H1 (cell line): ENCODE data around the gene FGR. TPM values are rescaled to one million over a fixed set of nuclear protein-coding genes. Genes with fewer than 3 reads are reported as not detected.
"Not testable (repeated sequence)": the region's sequence is repeated elsewhere in the genome, so short reads cannot be mapped to it uniquely, and the experiment has no call there.

ENCODE experiments used
- CTCF ChIA-PET: fragments of 300-600 bp; sonication (Branson Sonifier 250); formaldehyde crosslinking; loops from one replicate; lab custom pipeline; 2021; ENCODE audit not compliant: partially characterized antibody; lab: Charles Lee
- POLR2A ChIA-PET: fragments of 300-600 bp; sonication (Branson Sonifier 250); formaldehyde crosslinking; loops from one replicate; lab custom pipeline; 2021; ENCODE audit warnings: inconsistent platforms; ENCODE audit not compliant: partially characterized antibody; lab: Charles Lee
- DNase-seq, 2 experiments: peaks; one replicate each; pipeline versions ENCODE4 v3.0.0 to v3.0.0-alpha.2; 2010 to 2022; ENCODE audit warnings: low spot score in 2 of 2, low read depth in 1 of 2, mixed read lengths in 1 of 2
- FAIRE-seq: peaks from 2 replicates; lab custom pipeline; 2011; peaks lifted over from hg19 to GRCh38; lab: Jason Lieb, UNC
- H2AFZ ChIP-seq: 2 replicates; pipeline ENCODE4 v1.8.1; 2012; ENCODE audit warnings: low read length, inconsistent platforms
- H2AK5ac ChIP-seq: 2 replicates; pipeline ENCODE4 v1.6.1; 2013; ENCODE audit warnings: low read depth, low read length
- H2BK120ac ChIP-seq: replicated peaks from 2 replicates; pipeline ENCODE3; 2013; ENCODE audit warnings: low read depth, low read length, inconsistent platforms
- H2BK12ac ChIP-seq: 2 replicates; pipeline ENCODE4 v1.6.1; 2013; ENCODE audit warnings: low read depth, low read length
- H2BK15ac ChIP-seq: 2 replicates; pipeline ENCODE4 v1.6.1; 2013; ENCODE audit warnings: low read length
- H2BK20ac ChIP-seq: 2 replicates; pipeline ENCODE4 v1.6.1; 2013; ENCODE audit warnings: low read length
- H2BK5ac ChIP-seq: 2 replicates; pipeline ENCODE4 v1.6.1; 2013; ENCODE audit warnings: low read depth, low read length
- H3K14ac ChIP-seq: 2 replicates; pipeline ENCODE4 v1.6.1; 2013; ENCODE audit warnings: inconsistent platforms; ENCODE audit not compliant: insufficient read length
- H3K18ac ChIP-seq: 2 replicates; pipeline ENCODE4 v1.6.1; 2013; ENCODE audit warnings: low read length; ENCODE audit errors: extremely low read depth
- H3K23ac ChIP-seq: 2 replicates; pipeline ENCODE4 v1.6.1; 2013; ENCODE audit warnings: inconsistent platforms; ENCODE audit not compliant: insufficient read length
- H3K23me2 ChIP-seq: 2 replicates; pipeline ENCODE4 v1.6.1; 2013; ENCODE audit warnings: low read depth, low read length
- H3K27ac ChIP-seq: 2 replicates; pipeline ENCODE4 v1.6.1; 2011; ENCODE audit warnings: low read depth, low read length, inconsistent platforms
- H3K27me3 ChIP-seq, 4 experiments: replicated peaks in 1 of 4; 1 replicate in 1 of 4; 2 replicates in 3 of 4; pipeline versions ENCODE4 v1.6.1 to v1.8.1; 2011 to 2013; ENCODE audit warnings: low read length in 3 of 4, mild to moderate bottlenecking in 3 of 4, inconsistent platforms in 2 of 4, mixed read lengths in 2 of 4, moderate library complexity in 1 of 4; ENCODE audit not compliant: control insufficient read depth in 3 of 4, insufficient read depth in 3 of 4; ENCODE audit errors: extremely low read depth in 1 of 4
- H3K36me3 ChIP-seq, 4 experiments: 2 replicates each; pipeline versions ENCODE4 v1.6.1 to v1.8.1; 2011 to 2013; ENCODE audit warnings: mild to moderate bottlenecking in 4 of 4, low read length in 3 of 4, moderate library complexity in 2 of 4, control low read depth in 1 of 4, inconsistent platforms in 1 of 4; ENCODE audit not compliant: insufficient read depth in 4 of 4, control insufficient read depth in 2 of 4
- H3K4ac ChIP-seq: replicated peaks from 2 replicates; pipeline ENCODE3; 2013; ENCODE audit warnings: low read length, low read depth, mixed read lengths, inconsistent platforms; ENCODE audit not compliant: insufficient read length
- H3K4me1 ChIP-seq, 4 experiments: replicated peaks in 1 of 4; 1 replicate in 1 of 4; 2 replicates in 3 of 4; pipeline versions ENCODE4 v1.6.1 to v1.8.1; 2011 to 2013; ENCODE audit warnings: low read length in 3 of 4, inconsistent platforms in 2 of 4, mixed read lengths in 1 of 4; ENCODE audit not compliant: insufficient read depth in 4 of 4, control insufficient read depth in 3 of 4
- H3K4me2 ChIP-seq, 2 experiments: 2 replicates each; pipeline versions ENCODE4 v1.6.1 to v1.8.1; 2011 to 2013; ENCODE audit warnings: low read depth in 2 of 2, low read length in 2 of 2, control low read depth in 1 of 2, inconsistent platforms in 1 of 2, mild to moderate bottlenecking in 1 of 2; ENCODE audit not compliant: insufficient read depth in 1 of 2
- H3K4me3 ChIP-seq, 4 experiments: fragments of 200-600, 300-600 bp in 1 of 4; sonication (generic), shearing (Covaris generic), sonication (Bioruptor Twin) in 1 of 4; 2 replicates each; pipeline versions ENCODE4 v1.5.1 to v1.8.1; 2011 to 2016; ENCODE audit warnings: low read length in 4 of 4, low read depth in 3 of 4, control low read depth in 2 of 4, inconsistent platforms in 2 of 4, mild to moderate bottlenecking in 2 of 4, mixed read lengths in 1 of 4, moderate library complexity in 1 of 4; ENCODE audit not compliant: insufficient read depth in 2 of 4; ENCODE audit errors: extremely low read depth in 1 of 4
- H3K56ac ChIP-seq: replicated peaks from 2 replicates; pipeline ENCODE3; 2013; ENCODE audit warnings: low read depth, mild to moderate bottlenecking, mixed read lengths, low read length, inconsistent platforms; ENCODE audit not compliant: insufficient read length
- H3K79me1 ChIP-seq: 2 replicates; pipeline ENCODE4 v1.6.1; 2013; ENCODE audit warnings: low read depth, low read length, control low read depth
- H3K79me2 ChIP-seq, 2 experiments: 2 replicates each; pipeline versions ENCODE4 v1.6.1 to v1.8.1; 2012 to 2013; ENCODE audit warnings: low read length in 2 of 2, mild to moderate bottlenecking in 2 of 2, inconsistent platforms in 1 of 2; ENCODE audit not compliant: insufficient read depth in 2 of 2, control insufficient read depth in 1 of 2
- H3K9ac ChIP-seq, 4 experiments: replicated peaks in 1 of 4; 1 replicate in 1 of 4; 2 replicates in 3 of 4; pipeline versions ENCODE4 v1.6.1 to v1.8.1; 2011 to 2013; ENCODE audit warnings: low read depth in 3 of 4, low read length in 3 of 4, control low read depth in 2 of 4, mild to moderate bottlenecking in 2 of 4, moderate library complexity in 2 of 4, inconsistent platforms in 1 of 4; ENCODE audit errors: extremely low read depth in 1 of 4
- H3K9me3 ChIP-seq, 2 experiments: 2 replicates each; pipeline versions ENCODE4 v1.6.1 to v1.8.1; 2012 to 2013; ENCODE audit warnings: mild to moderate bottlenecking in 2 of 2, moderate library complexity in 2 of 2, control low read depth in 1 of 2, inconsistent platforms in 1 of 2, low read depth in 1 of 2, low read length in 1 of 2, mixed read lengths in 1 of 2; ENCODE audit not compliant: insufficient read depth in 2 of 2
- H4K20me1 ChIP-seq, 2 experiments: replicated peaks in 1 of 2; 2 replicates each; pipeline versions ENCODE3 to v1.8.1; 2011 to 2013; ENCODE audit warnings: inconsistent platforms in 2 of 2, low read length in 2 of 2, mild to moderate bottlenecking in 1 of 2; ENCODE audit not compliant: insufficient read depth in 2 of 2, control insufficient read depth in 1 of 2
- H4K5ac ChIP-seq: 2 replicates; pipeline ENCODE4 v1.6.1; 2013; ENCODE audit warnings: low read length, low read depth, mixed read lengths, inconsistent platforms; ENCODE audit not compliant: insufficient read length
- H4K8ac ChIP-seq: 2 replicates; pipeline ENCODE4 v1.8.0; 2013; ENCODE audit warnings: mild to moderate bottlenecking, moderate library complexity, low read length, inconsistent platforms; ENCODE audit not compliant: insufficient read depth; ENCODE audit errors: extremely low read depth
- H4K91ac ChIP-seq: replicated peaks from 2 replicates; pipeline ENCODE3; 2013; ENCODE audit warnings: low read length, mixed read lengths, inconsistent platforms; ENCODE audit not compliant: insufficient read length
- ATF2 ChIP-seq: IDR thresholded peaks from 2 replicates; pipeline ENCODE4 v1.6.1; 2012; ENCODE audit warnings: low read length, inconsistent platforms
- WGBS, 2 experiments: shearing (Covaris generic) in 1 of 2; methylation state at CpG; one replicate each; pipeline versions ENCODE4 v1.1.6 to v1.1.7; 2013 to 2015; ENCODE audit warnings: low lambda C conversion rate in 2 of 2, mixed read lengths in 2 of 2, inconsistent platforms in 1 of 2, low coverage in 1 of 2, missing lambda C conversion rate in 1 of 2; ENCODE audit not compliant: insufficient replicate concordance in 2 of 2, insufficient coverage in 1 of 2, insufficient read length in 1 of 2; ENCODE audit errors: extremely low coverage in 1 of 2, missing lambda C conversion rate in 1 of 2; 5-methylcytosine and 5-hydroxymethylcytosine counted together
- polyA plus RNA-seq, 7 experiments: library from polyadenylated mRNA; depleted of rRNA in 3 of 7; stranded (reverse) in 5 of 7; unstranded in 2 of 7; fragments of >200 nt in 5 of 7; fragments of 200-250 nt in 2 of 7; gene quantifications; 1 replicate in 5 of 7; 2 replicates in 1 of 7; 4 replicates in 1 of 7; pipeline versions ENCODE4 v1.2.1 to v1.2.3, GENCODE V29; 2011 to 2013; ENCODE audit warnings: missing spikeins in 2 of 7, mixed read lengths in 2 of 7
- total RNA-seq: library from RNA; stranded (reverse); fragmentation: NEBNext Ultra II Directional; extraction: Animal tissue kit (Norgen Biotek cat#: 25700); gene quantifications from 2 replicates; pipeline ENCODE4 v1.2.1, GENCODE V29; 2021

FGR gene
- total and polyA plus RNA-seq, 2 of the 8 experiments (the other 6 are each of a cell fraction or from before 2014, with no cell fraction given) = 0.22 to 0.95 TPM

- no peak for TF ChIP-seq ATF2
These were observed 6.3 kb downstream of the FGR start (continued) for GRCh38 chr1:27628712-27629111.

DNA sequence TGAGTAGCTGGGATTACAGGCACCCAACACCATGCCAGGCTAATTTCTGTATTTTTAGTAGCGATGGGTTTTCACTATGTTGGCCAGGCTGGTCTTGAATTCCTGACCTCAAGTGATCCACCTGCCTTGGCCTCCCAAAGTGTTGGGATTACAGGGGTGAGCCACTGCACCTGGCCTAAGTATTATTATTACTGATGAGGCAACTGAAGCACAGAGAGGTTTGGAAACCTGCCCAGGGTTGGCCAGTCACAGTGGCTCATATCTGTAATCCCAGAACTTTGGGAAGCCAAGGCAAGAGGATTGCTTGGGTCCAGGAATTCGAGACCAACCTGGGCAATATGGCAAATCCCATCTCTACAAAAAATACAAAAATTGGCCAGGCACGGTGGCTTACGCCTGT, 7.3 kb downstream of the FGR start:
- FAIRE-seq, H3K23me2 ChIP-seq, H2BK5ac ChIP-seq, H3K23ac ChIP-seq, H3K27me3 ChIP-seq, H3K18ac ChIP-seq, H4K5ac ChIP-seq, H3K4me2 ChIP-seq, DNase-seq, H3K9me3 ChIP-seq, H3K79me1 ChIP-seq, H3K36me3 ChIP-seq, H3K27ac ChIP-seq, H3K56ac ChIP-seq, H3K4ac ChIP-seq, H3K79me2 ChIP-seq, H2BK15ac ChIP-seq, H3K9ac ChIP-seq, H4K8ac ChIP-seq, H2BK20ac ChIP-seq, H2AK5ac ChIP-seq, H4K20me1 ChIP-seq, H3K4me3 ChIP-seq, H2BK120ac ChIP-seq, H2BK12ac ChIP-seq, H3K14ac ChIP-seq, H4K91ac ChIP-seq, H2AFZ ChIP-seq: not testable (repeated sequence)
- POLR2A ChIA-PET = interaction anchor here (1.2 kb wide), 1 partner anchor 12 kb away, joined by 4 read pairs; no protein-coding TSS in a partner anchor
- 95% methylated on average over 4 of the region's 4 CpGs; no CpG with 5 or more reads in 1 of the 2 experiments for WGBS, 2 experiments
- CTCF ChIA-PET = interaction anchor here (1.0 to 5.3 kb wide), 11 partner anchors 11 to 233 kb away, joined by 3 to 49 read pairs (median 5); no protein-coding TSS in a partner anchor
- peaks cover 2 to 16% (median 9%) of the 10 kb centered on the region in 4 experiments for H3K4me1 ChIP-seq
